GM12873 (cell line): Measurements from ENCODE around the gene CBFB.

Source experiments
- CTCF ChIP-seq: IDR thresholded peaks from 2 replicates; pipeline ENCODE4 v1.5.1; 2012; ENCODE audit warnings: low read depth, mild to moderate bottlenecking, moderate library complexity, low read length, control low read depth; ENCODE audit not compliant: insufficient read depth; ENCODE audit errors: missing control alignments

CBFB gene

DNA sequence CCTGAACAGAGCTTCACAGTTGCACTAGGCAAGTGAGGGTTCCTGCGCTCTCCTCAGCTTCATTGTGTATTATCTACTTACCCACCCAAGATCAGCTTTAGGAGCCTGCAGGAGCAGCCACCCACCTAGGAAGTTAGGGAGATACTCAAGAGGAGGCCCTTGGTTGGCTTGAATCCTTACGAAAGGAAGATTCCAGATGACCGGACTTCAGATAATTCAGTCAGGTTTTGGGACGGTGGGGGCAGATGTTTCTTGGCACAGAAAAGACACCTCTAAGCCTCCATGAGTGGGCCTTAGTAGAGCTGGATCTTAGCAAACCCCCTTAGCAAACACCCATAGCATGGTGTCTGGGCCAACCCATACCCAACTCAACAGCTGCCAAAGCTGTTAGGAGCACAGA is 2.4 kb upstream of the CBFB start:
- no peak for TF ChIP-seq CTCF

GRCh38 chr16:67027046-67027445 is 1.9 kb upstream of the CBFB start:
- no peak for TF ChIP-seq CTCF

DNA sequence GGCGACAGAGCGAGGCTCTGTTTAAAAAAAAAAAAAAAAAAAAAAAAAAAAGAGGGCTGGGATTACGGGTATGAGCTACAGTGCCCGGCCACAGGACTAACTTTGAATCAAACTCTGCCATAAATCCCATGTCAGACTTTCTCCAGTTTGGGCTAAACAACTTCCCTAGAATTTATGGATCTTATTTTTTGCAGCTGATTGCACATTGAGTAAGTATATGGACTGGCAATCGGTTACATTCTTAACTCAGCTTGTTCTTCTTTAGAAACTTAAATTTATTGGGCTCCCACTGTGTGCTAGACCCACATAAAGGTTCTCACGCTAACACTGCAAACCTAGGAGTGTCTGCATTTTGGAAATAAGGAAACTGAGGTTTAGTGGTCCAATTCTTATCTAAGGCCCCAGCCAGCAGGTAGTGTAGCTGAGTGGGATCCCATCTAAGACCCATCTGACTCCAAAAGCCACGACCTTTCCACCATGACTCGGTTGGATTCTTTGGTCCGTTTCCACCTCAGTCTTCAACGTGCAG is 718 bp upstream of the CBFB start:
- no peak for TF ChIP-seq CTCF

GRCh38 chr16:67029254-67030096 is 526 bp downstream of the CBFB start:
- TF ChIP-seq CTCF: no peak

DNA sequence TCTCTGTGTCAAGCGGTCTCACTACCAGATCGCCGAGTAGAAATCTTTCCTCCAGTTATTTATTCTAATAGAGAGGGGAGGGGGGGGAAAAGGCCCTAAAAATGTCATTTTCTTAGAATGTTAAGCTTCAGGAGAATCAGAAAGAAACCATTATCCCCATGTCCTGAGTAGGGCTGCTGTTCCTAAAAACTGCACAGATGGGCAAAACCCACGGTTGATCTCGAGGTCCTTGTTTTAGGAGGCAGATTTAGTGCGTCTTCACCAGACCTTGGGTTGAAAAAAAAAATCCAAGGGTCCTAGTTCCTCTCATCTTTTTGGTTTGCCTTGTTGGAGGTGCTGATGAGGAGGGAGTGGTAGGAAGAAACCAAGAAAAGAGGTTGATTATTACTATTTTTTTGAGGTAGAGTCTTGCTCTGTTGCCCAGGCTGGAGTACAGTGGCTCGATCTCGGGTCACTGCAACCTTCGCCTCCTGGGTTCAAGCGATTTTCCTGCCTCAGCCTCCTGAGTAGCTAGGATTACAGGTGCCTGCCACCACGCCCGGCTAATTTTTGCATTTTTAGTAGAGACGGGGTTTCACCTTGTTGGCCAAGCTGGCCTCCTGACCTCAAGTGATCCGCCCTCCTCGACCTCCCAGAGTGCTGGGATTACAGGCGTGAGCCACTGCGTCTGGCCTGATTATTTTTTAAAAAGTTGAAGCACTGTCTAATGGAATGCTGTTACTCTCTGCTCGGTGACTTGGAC is 1.4 kb downstream of the CBFB start:
- no peak for TF ChIP-seq CTCF

GRCh38 chr16:67034487-67034886 is 5.5 kb downstream of the CBFB start:
- no peak for TF ChIP-seq CTCF

GRCh38 chr16:67035364-67035763 is 6.4 kb downstream of the CBFB start:
- no peak for TF ChIP-seq CTCF
